Fibroblast of lung (primary cell): ENCODE data around the gene HADH.

ENCODE experiments used
- CTCF ChIP-seq, 2 donors: IDR thresholded peaks in 1 of 2; conservative IDR thresholded peaks in 1 of 2; 1 replicate in 1 of 2; 2 replicates in 1 of 2; pipeline ENCODE4 v1.5.1; 2011 to 2012; ENCODE audit warnings: low read length in 2 of 2, control low read depth in 1 of 2, inconsistent platforms in 1 of 2, low read depth in 1 of 2, mild to moderate bottlenecking in 1 of 2
- EZH2 ChIP-seq: IDR thresholded peaks from 2 replicates; pipeline ENCODE4 v1.5.1; 2012; ENCODE audit warnings: low read length, control low read depth, mild to moderate bottlenecking; ENCODE audit errors: missing control alignments

GRCh38 chr4:107994894-107995293, 5.2 kb downstream of the HADH start:
- no peak for TF ChIP-seq CTCF (conservative IDR thresholded peaks at IDR 0.05 in 1 of 2, IDR thresholded peaks at IDR 0.05 in 1 of 2; ENCODE audit: low read depth in 1 of 2, low read length in 2 of 2)
- TF ChIP-seq EZH2: no peak
